IPS-18c (cell line): ENCODE results near the gene NFKBIB.
A peak's percentile ranks its signal among the peaks of the same experiment; 100 is the strongest.

ENCODE experiments used
- H3K4me3 ChIP-seq: 2 replicates; pipeline ENCODE4 v1.7.0; 2013; ENCODE audit warnings: low read depth, mild to moderate bottlenecking, low read length, moderate library complexity; ENCODE audit not compliant: insufficient read depth
- H3K9me3 ChIP-seq: one replicate; pipeline ENCODE4 v1.6.1; 2013; ENCODE audit warnings: mild to moderate bottlenecking, low read length, moderate library complexity; ENCODE audit not compliant: control insufficient read depth, insufficient read depth

Gene NFKBIB

DNA sequence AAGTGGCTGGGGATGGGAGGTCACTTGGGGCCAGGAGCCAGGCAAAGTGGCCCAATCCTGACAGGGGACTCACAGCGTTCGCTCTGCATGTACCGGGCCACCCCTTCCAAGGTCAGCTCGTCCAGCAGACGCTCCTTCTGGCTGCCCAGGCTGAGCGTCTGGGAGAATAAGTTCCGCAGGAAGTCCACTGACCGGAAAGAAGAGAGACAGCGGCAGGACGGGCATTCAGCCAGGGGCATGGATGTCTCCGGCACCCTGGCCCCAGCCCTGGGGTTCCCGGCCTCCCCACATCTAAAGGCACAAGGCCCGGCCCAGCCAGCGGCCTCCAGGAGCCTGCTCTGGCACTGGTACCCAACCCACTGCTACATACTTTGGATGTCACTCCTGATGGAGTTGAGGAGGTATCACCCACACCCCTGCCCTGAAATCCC lies 6.4 kb upstream of the NFKBIB start:
- no peak overlapping the region for H3K4me3 ChIP-seq
- H3K9me3 ChIP-seq: peaks cover 2% of the 10 kb centered on the region

GRCh38 chr19:38894968-38895367 lies 4.8 kb upstream of the NFKBIB start:
- no peak overlapping the region for H3K4me3 ChIP-seq

DNA sequence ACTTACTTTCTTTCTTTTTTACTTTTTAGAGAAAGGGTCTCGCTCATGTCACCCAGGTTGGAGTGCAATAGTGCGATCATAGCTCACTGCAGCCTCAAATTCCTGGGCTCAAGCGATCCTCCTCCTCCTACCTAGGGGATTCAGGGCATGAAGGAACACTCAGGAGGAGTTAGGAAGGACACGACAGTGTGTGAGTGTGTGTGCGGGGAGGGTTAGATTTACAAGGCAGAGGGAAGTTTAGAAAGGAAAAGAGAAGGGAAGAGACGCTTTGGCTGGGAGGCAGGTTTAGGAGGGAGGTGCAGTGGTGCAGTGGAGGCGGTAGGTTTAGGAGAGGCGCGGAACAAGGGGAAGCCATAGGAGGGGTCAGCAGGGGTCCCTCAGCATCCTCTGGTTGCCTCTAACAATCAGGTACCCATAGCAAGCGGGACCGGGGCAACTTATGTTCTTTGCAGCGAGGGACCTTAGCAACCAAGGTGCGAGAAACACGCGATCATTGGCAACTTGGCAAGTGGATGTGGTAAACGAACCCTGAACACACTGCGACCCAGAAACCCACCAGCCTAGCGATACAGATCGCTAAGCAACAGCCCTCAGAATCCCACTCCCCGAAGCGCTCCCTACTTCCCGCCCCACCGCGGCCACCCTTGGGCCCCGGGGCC lies 852 bp upstream of the NFKBIB start:
- H3K9me3 ChIP-seq: no peaks in the 10 kb centered on the region
- peak overlapping the region; percentile 69 for H3K4me3 ChIP-seq

More at GRCh38 chr19:38894968-38895367, 4.8 kb upstream of the NFKBIB start:
- H3K9me3 ChIP-seq: no peaks in the 10 kb centered on the region

GRCh38 chr19:38900202-38900629 lies 447 bp downstream of the NFKBIB start:
- Histone ChIP-seq H3K9me3 (no peaks in the 10 kb centered on the region), H3K4me3 (peak overlapping the region; percentile 89)

DNA sequence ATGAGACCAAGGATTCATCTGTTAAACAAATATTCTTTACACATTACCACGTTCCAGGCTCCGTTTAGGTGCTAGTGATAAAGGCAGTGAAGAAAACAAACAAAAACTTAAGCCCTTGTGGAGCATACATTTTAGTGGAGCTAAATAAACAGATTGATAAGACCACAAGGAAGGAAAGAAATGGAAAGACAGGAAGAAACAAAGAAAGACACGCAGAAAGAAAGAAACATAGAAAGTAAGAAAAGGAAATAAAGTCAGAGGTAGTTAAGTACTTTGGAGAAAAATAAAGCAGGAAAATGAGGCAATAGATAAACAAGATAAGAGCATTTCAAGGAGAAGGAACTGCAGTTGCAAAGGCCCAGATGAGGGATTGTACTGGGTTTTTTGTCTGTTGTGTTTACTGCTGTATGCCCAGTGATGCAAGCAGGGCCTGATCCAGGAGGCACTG lies 998 bp downstream of the NFKBIB start:
- H3K9me3 ChIP-seq: no peaks in the 10 kb centered on the region
- H3K4me3 ChIP-seq: peak overlapping the region; percentile 89; the same call in 1 of the 2 replicates

GRCh38 chr19:38901683-38902082 lies 1.9 kb downstream of the NFKBIB start:
- H3K9me3 ChIP-seq: peaks cover 2% of the 10 kb centered on the region
- H3K4me3 ChIP-seq: no peak overlapping the region

- H3K4me3 ChIP-seq: no peak overlapping the region
- H3K9me3 ChIP-seq: peaks cover 2% of the 10 kb centered on the region
These were observed 5.1 kb downstream of the NFKBIB start for GRCh38 chr19:38904581-38905539.

- H3K4me3 ChIP-seq: no peak overlapping the region
- peaks cover 2% of the 10 kb centered on the region for H3K9me3 ChIP-seq
These were observed 5.9 kb downstream of the NFKBIB start for GRCh38 chr19:38905620-38906019.

DNA sequence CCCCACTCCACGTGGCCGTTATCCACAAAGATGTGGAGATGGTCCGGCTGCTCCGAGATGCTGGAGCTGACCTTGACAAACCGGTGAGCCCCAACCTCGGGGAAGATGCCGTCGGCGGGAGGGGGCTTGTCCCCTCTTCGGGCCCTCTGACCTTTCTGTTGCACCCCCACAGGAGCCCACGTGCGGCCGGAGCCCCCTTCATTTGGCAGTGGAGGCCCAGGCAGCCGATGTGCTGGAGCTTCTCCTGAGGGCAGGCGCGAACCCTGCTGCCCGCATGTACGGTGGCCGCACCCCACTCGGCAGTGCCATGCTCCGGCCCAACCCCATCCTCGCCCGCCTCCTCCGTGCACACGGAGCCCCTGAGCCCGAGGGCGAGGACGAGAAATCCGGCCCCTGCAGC lies 7.5 kb downstream of the NFKBIB start:
- Histone ChIP-seq H3K9me3 (peaks cover 2% of the 10 kb centered on the region), H3K4me3 (no peak overlapping the region)

DNA sequence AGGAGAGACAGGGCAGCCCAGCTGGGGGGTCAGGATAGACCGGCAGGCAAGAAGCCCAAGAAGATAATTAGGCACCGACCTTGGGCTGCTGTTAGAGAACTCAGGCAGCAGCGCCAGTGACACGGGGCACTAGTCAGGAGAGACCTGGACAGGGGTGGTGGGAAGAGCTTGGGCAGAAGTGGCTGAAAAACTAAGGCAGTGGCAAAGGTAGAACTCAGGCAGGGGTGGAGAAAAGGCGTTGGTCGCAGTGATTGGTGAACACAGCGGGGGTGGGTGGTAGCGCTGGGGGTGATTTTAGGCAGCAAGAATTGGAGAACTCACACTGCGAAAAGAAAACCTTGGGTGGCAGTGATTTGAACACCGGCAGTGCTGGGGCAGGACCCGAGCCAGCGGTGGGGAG lies 7.9 kb downstream of the NFKBIB start:
- H3K9me3 ChIP-seq: peaks cover 2% of the 10 kb centered on the region
- H3K4me3 ChIP-seq: no peak overlapping the region

DNA sequence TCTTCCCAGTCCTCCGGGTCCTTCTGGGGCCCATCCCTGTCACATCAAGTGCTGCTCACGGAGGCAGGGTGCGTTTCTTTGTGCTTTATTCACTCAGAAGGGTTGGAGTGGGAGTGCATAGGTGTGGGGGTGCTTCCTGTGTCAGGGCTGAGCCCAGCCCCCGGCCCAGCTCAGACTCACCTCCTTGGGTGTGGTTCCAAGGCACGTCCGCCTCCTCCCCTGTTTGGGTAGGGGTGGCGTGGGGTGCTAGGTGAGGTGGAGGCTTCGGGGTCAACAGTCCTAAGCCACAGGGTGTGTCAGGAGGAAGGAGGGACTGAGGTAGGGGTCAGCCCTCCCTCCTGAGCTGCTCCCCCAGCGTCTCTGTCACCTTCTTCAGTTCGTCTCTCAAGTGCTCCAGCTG lies 9.1 kb downstream of the NFKBIB start:
- H3K4me3 ChIP-seq: no peak overlapping the region
- H3K9me3 ChIP-seq: peaks cover 2% of the 10 kb centered on the region

- Histone ChIP-seq H3K4me3 (no peak overlapping the region), H3K9me3 (peaks cover 2% of the 10 kb centered on the region)
These were observed 10.7 kb downstream of the NFKBIB start for GRCh38 chr19:38910488-38910887.

DNA sequence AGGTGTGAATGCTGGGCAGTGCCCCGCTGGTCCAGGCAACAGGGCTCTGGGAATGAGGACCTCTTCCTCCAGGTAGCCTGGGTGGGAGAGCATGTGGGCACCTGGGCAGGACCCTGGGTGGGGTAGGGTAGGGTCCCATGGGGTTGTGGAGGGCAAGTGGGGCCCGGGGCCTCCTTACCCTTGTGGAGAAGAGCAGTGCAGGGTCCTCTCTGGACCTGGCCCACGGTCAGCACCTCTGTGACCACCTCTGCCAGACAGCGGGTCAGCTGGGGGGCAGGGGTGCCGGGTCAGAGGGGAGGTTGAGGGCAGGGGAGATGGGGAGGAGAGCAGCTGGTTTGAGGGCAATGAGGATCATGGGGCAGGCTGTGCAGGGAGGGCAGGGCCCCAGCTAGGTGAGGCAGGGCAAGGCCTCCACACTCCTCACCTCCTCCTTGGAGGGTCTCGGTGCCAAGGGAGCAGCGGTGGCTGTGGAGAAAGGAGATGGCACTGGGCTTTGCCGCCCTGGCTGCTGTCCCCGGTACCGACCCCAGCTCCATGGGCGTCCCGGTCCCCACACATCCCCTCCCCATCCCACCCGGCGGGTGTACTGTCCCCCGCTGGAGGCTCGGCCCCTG lies 11.7 kb downstream of the NFKBIB start:
- H3K9me3 ChIP-seq: no peaks in the 10 kb centered on the region
- peak overlapping the region; percentile 15; the same call in 1 of the 2 replicates for H3K4me3 ChIP-seq

DNA sequence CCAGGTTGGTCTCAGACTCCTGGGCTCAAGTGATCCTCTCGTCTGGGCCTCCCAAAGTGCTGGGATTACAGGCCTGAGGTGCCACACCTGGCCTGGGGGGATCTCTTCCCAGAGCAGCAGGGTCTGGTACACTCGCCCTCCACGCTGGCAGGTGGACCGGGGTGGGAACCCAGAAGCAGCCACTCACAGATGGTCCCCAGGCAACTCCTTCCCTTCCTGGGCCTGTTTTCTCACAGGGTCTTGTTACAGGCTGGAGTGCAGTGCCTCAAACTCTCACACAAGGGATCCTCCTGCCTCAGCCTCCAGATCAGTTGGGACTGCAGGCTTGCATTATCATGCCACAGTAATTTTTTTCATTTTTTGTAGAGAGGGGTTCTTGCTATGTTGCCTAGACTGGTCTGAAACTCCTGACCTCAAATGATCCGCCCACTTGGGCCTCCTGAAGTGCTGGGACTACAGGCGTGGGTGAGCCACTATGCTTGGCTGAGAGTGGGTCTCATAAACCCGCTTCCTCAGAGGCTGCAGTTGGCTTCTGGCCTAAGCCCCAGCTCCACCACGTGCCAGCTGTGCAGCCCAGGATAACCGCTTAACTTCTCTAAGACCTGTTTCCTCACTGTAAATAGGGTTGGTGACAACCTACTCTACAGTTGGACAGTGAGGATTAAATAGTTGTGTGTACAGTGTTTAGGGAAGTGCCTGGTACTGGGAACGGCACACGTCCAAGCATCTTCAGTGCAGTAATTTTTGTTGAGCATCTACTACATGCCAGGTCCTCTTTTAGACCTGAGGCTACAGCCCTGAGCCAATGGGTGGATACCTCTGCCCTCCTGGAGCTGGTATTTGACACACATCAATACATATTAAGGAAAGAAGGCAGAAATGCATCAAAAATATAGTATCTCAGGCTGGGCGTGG lies 13.1 kb downstream of the NFKBIB start:
- Histone ChIP-seq H3K4me3 (no peak overlapping the region), H3K9me3 (no peaks in the 10 kb centered on the region)

DNA sequence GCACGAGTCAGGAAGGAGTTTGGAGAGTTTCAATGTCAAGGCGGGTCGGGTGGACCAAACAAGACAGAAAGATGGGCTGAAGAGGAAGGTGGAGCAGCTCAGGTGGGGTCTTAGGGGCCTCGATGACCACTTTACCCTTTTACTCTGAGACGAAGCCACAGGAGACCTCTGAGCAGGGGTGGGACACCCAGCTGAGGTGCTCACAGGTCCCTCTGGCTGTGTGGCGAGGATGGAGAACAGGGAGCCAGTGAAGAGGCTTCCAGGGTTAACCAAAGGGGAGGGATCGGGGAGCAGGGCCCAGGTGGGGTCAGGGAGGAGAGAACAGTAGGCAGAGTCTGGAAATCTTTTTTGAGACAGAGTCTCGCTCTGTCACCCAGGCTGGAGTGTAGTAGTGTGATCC lies 14.2 kb downstream of the NFKBIB start:
- no peaks in the 10 kb centered on the region for H3K9me3 ChIP-seq
- no peak overlapping the region for H3K4me3 ChIP-seq

DNA sequence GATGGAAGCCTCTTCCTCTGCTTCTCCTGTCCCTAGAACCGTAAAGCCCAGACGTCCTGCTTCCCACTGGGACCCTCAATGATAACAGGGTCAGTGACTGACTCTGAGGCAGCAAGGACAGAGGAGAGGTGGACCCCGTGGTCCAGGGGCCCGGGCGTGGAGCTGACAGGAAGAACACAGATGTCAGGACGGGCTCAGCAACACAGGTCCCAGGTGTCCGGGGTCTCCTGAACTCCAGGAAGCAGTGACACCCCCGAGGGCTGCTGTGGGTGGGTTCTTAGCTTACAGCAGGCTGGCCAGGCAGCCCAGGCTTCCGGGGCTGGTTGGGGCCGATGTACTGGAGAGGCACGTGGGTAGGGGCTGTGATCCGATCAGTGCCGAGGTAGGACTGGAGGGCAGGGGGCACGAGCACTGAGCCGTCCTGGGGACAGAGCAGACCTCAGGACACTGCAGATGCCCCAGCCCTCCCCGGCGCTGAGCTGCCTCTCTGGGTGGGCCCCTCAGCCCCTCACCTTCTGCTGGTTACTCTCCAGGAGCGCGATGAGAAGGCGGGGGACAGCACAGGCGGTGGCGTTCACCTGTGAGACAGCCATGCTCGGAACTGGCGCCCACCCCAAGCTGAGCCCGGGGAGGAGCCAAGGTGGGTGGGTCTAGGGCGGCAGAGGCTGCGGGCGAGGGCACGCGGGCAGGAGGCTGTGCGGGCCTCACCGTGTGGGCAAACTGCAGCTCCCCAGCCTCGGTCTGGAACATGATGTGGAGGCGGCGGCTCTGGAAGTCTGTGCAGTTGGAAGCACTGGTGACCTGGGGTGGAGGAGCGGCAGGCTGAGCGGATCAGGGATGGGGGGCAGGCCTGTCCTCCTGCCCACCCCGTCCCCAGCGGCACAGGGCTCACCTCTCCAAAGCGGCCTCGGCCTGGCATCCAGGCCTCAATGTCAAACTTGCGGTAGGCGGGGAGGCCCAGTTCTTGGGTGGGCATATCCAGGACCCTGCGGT lies 15.9 kb downstream of the NFKBIB start:
- Histone ChIP-seq H3K9me3 (no peaks in the 10 kb centered on the region), H3K4me3 (no peak overlapping the region)
